NCI-H524 (cell line): ENCODE results near the gene TCF7L2.

ENCODE experiments used
- DNase-seq, 2 experiments: peaks; one replicate each; lab custom pipeline; 2025; lab: John Stamatoyannopoulos, UW

TCF7L2 gene

GRCh38 chr10:113023017-113023416, 73.0 kb downstream of the TCF7L2 start:
- DNase-seq: no peak

- DNase-seq: no peak
These were observed 74.9 kb downstream of the TCF7L2 start for GRCh38 chr10:113024930-113025329.

- DNase-seq: no peak
These were observed 75.4 kb downstream of the TCF7L2 start for GRCh38 chr10:113025487-113025886.

GRCh38 chr10:113026679-113027078, 76.6 kb downstream of the TCF7L2 start:
- DNase-seq: no peak

- no peak for DNase-seq
These were observed 77.2 kb downstream of the TCF7L2 start for GRCh38 chr10:113027230-113027573.

GRCh38 chr10:113027574-113028455, 77.8 kb downstream of the TCF7L2 start:
- DNase-seq: peak; percentile 33 to 71

GRCh38 chr10:113028456-113029440, 78.7 kb downstream of the TCF7L2 start:
- DNase-seq: no peak

- DNase-seq: no peak
These were observed 80.4 kb downstream of the TCF7L2 start for GRCh38 chr10:113030453-113030852.

GRCh38 chr10:113031147-113031546, 81.1 kb downstream of the TCF7L2 start:
- DNase-seq: no peak

GRCh38 chr10:113033991-113034390, 83.9 kb downstream of the TCF7L2 start:
- DNase-seq: no peak

GRCh38 chr10:113035732-113036312, 85.8 kb downstream of the TCF7L2 start:
- DNase-seq: no peak

- no peak for DNase-seq
These were observed 86.6 kb downstream of the TCF7L2 start for GRCh38 chr10:113036619-113037018.

- no peak for DNase-seq
These were observed 87.2 kb downstream of the TCF7L2 start for GRCh38 chr10:113037218-113037617.

GRCh38 chr10:113038183-113038582, 88.1 kb downstream of the TCF7L2 start:
- no peak for DNase-seq

- DNase-seq: no peak
These were observed 88.9 kb downstream of the TCF7L2 start for GRCh38 chr10:113038985-113039384.

GRCh38 chr10:113041324-113041723, 91.3 kb downstream of the TCF7L2 start:
- DNase-seq: no peak

GRCh38 chr10:113041841-113042750, 92.0 kb downstream of the TCF7L2 start:
- DNase-seq: no peak

GRCh38 chr10:113042868-113043267, 92.8 kb downstream of the TCF7L2 start:
- no peak for DNase-seq

GRCh38 chr10:113044016-113044755, 94.1 kb downstream of the TCF7L2 start:
- DNase-seq: no peak
